C4-2B (cell line): Measurements from ENCODE around the gene RIMBP2.

ENCODE experiments used
- H3K27ac ChIP-seq: fragments of 450-650 bp; 2 replicates; pipeline ENCODE4 v1.5.1; 2017
- CTCF ChIP-seq: fragments of 450-650 bp; conservative IDR thresholded peaks from 2 replicates; pipeline ENCODE4 v1.5.1; 2017; ENCODE audit warnings: mild to moderate bottlenecking
- ZFX ChIP-seq: fragments of 450-650 bp; IDR thresholded peaks from 2 replicates; pipeline ENCODE4 v1.6.1; 2017

RIMBP2 gene

GRCh38 chr12:130583317-130583716 lies 132.8 kb downstream of the RIMBP2 start:
- TF ChIP-seq ZFX (no peak), CTCF (no peak)
- no peak overlapping the region for H3K27ac ChIP-seq

GRCh38 chr12:130582286-130582685 lies 133.8 kb downstream of the RIMBP2 start:
- TF ChIP-seq ZFX (no peak), CTCF (no peak)
- H3K27ac ChIP-seq = no peak overlapping the region

GRCh38 chr12:130581782-130582181 lies 134.3 kb downstream of the RIMBP2 start:
- H3K27ac ChIP-seq = no peak overlapping the region
- no peak for TF ChIP-seq ZFX
- no peak for TF ChIP-seq CTCF

GRCh38 chr12:130579231-130579630 lies 136.9 kb downstream of the RIMBP2 start:
- H3K27ac ChIP-seq = no peak overlapping the region
- no peak for TF ChIP-seq ZFX
- no peak for TF ChIP-seq CTCF

GRCh38 chr12:130577351-130577750 lies 138.7 kb downstream of the RIMBP2 start:
- no peak overlapping the region for H3K27ac ChIP-seq

GRCh38 chr12:130576371-130576816 lies 139.7 kb downstream of the RIMBP2 start:
- TF ChIP-seq ZFX (no peak), CTCF (no peak)

More at GRCh38 chr12:130577351-130577750, 138.7 kb downstream of the RIMBP2 start:
- TF ChIP-seq ZFX (no peak), CTCF (no peak)

GRCh38 chr12:130574402-130574801 lies 141.7 kb downstream of the RIMBP2 start:
- no peak overlapping the region for H3K27ac ChIP-seq
- TF ChIP-seq ZFX = no peak
- no peak for TF ChIP-seq CTCF

More at GRCh38 chr12:130576371-130576816, 139.7 kb downstream of the RIMBP2 start:
- H3K27ac ChIP-seq = no peak overlapping the region
